AG10803 (cell line): Measurements from ENCODE around the gene OTUD7B.
A peak's percentile ranks its signal among the peaks of the same experiment; 100 is the strongest.

ENCODE experiments used
- DNase-seq: peaks from one replicate; pipeline ENCODE4 v3.0.0; 2010; ENCODE audit warnings: low read depth
- H3K4me3 ChIP-seq: 2 replicates; pipeline ENCODE4 v1.5.1; 2011; ENCODE audit warnings: mild to moderate bottlenecking, low read length, control low read depth
- CTCF ChIP-seq: conservative IDR thresholded peaks from 2 replicates; pipeline ENCODE4 v1.5.1; 2011; ENCODE audit warnings: mild to moderate bottlenecking, low read length, control low read depth, inconsistent platforms

OTUD7B gene

GRCh38 chr1:149914545-149914944, 96.0 kb downstream of the OTUD7B start:
- TF ChIP-seq CTCF: no peak
- no peak for DNase-seq

GRCh38 chr1:149906570-149907075, 103.9 kb downstream of the OTUD7B start:
- no peak overlapping the region for H3K4me3 ChIP-seq
- DNase-seq: no peak
- no peak for TF ChIP-seq CTCF

More at GRCh38 chr1:149914545-149914944, 96.0 kb downstream of the OTUD7B start:
- no peak overlapping the region for H3K4me3 ChIP-seq

- no peak for TF ChIP-seq CTCF
- no peak overlapping the region for H3K4me3 ChIP-seq
- no peak for DNase-seq
Observed at GRCh38 chr1:149903836-149904491, 106.6 kb downstream of the OTUD7B start.

GRCh38 chr1:149899460-149900284, 110.9 kb downstream of the OTUD7B start, which contains the start of gene BOLA1:
BOLA1 (plus strand) TSS chr1:149899568; CDS start chr1:149900060, 492 bp downstream.
- H3K4me3 ChIP-seq: peak within 1 kb of the TSS; percentile 70
- peak; percentile 80 for DNase-seq
- TF ChIP-seq CTCF: no peak

- H3K4me3 ChIP-seq: no peak overlapping the region
- no peak for TF ChIP-seq CTCF
- no peak for DNase-seq
Observed at GRCh38 chr1:149896575-149896974, 114.0 kb downstream of the OTUD7B start.

- peak overlapping the region; percentile 79 for H3K4me3 ChIP-seq
- peak; percentile 43 for DNase-seq
- no peak for TF ChIP-seq CTCF
Observed at GRCh38 chr1:149888999-149889289, 121.6 kb downstream of the OTUD7B start.
